Adrenal gland (tissue), 5 donors: Measurements from ENCODE around the gene RAB18.
"Not testable (repeated sequence)": the region's sequence is repeated elsewhere in the genome, so short reads cannot be mapped to it uniquely, and the experiment has no call there.

ENCODE experiments used
- CTCF ChIP-seq, 6 experiments: fragments of 450-650 bp in 4 of 6; fragments of 200-600 bp in 2 of 6; sonication (generic) in 1 of 6; IDR thresholded peaks; 1 replicate in 5 of 6; 2 replicates in 1 of 6; pipeline versions ENCODE4 v1.5.1 to v1.8.0; 2016 to 2021; ENCODE audit warnings: antibody characterized with exemption in 6 of 6, mild to moderate bottlenecking in 2 of 6, moderate library complexity in 1 of 6
- POLR2A ChIP-seq, 2 donors: fragments of 450-650 bp; IDR thresholded peaks; one replicate each; pipeline ENCODE4 v1.6.1; 2017; ENCODE audit warnings: antibody characterized with exemption in 2 of 2, mild to moderate bottlenecking in 2 of 2, moderate library complexity in 1 of 2
- donor health status: DM: no; HTN: no; CAD: no.

- TF ChIP-seq CTCF, POLR2A (IDR thresholded peaks at IDR 0.05): not testable (repeated sequence)
Measured at GRCh38 chr10:27505537-27505936, 1.4 kb downstream of the RAB18 start.
